HepG2 (cell line): ENCODE measurements around the gene HNRNPUL1. TPM values are rescaled to one million over a fixed set of nuclear protein-coding genes. Genes with fewer than 3 reads are reported as not detected.
A peak's percentile ranks its signal among the peaks of the same experiment; 100 is the strongest.

Experiments
- ATF7-NPFF ChIP-seq: sonication (generic); formaldehyde crosslinking; IDR thresholded peaks from 2 replicates; pipeline ENCODE4 v1.8.1; 2023; ENCODE audit warnings: mild to moderate bottlenecking, low read depth, missing genetic modification reagents, moderate library complexity
- CHD2 ChIP-seq: IDR thresholded peaks from 2 replicates; pipeline ENCODE4 v1.6.1; 2011; ENCODE audit warnings: low read depth, low read length, improper control_type of control experiment
- ETV5 ChIP-seq: IDR thresholded peaks from 2 replicates; pipeline ENCODE4 v1.6.1; 2018; ENCODE audit warnings: missing biosample characterization, missing genetic modification reagents, inconsistent platforms, borderline replicate concordance
- HDAC1 ChIP-seq: sonication (generic); formaldehyde crosslinking; IDR thresholded peaks from 2 replicates; pipeline ENCODE4 v1.5.1; 2020; ENCODE audit warnings: mild to moderate bottlenecking, missing genetic modification reagents
- HNRNPUL1 ChIP-seq: fragments of 200-400 bp; formaldehyde crosslinking; IDR thresholded peaks from 2 replicates; pipeline ENCODE4 v1.6.1; 2017; ENCODE audit warnings: low read depth, mild to moderate bottlenecking, low read length, moderate library complexity
- JARID2 ChIP-seq: sonication (generic); formaldehyde crosslinking; IDR thresholded peaks from 2 replicates; pipeline ENCODE4 v1.8.1; 2023; ENCODE audit warnings: missing genetic modification reagents, inconsistent platforms; ENCODE audit not compliant: insufficient replicate concordance
- JUND ChIP-seq: sonication (generic); formaldehyde crosslinking; IDR thresholded peaks from 2 replicates; pipeline ENCODE4 v1.8.0; 2022; ENCODE audit warnings: mild to moderate bottlenecking, missing genetic modification reagents
- KLF9 ChIP-seq: IDR thresholded peaks from 2 replicates; pipeline ENCODE4 v1.6.1; 2016; ENCODE audit warnings: low read depth
- MBD4 ChIP-seq: IDR thresholded peaks from 2 replicates; pipeline ENCODE4 v1.6.1; 2012; ENCODE audit warnings: low read length, inconsistent platforms, borderline replicate concordance
- NFATC3 ChIP-seq: sonication (generic); formaldehyde crosslinking; IDR thresholded peaks from 2 replicates; pipeline ENCODE4 v1.5.1; 2020; ENCODE audit warnings: mild to moderate bottlenecking, missing genetic modification reagents
- SMAD1 ChIP-seq: sonication (generic); formaldehyde crosslinking; IDR thresholded peaks from 2 replicates; pipeline ENCODE4 v1.4.0; 2020; ENCODE audit warnings: missing genetic modification reagents, low read depth, mild to moderate bottlenecking, borderline replicate concordance
- ZBTB7A ChIP-seq: sonication (generic); formaldehyde crosslinking; IDR thresholded peaks from 2 replicates; pipeline ENCODE4 v1.8.0; 2022; ENCODE audit warnings: mild to moderate bottlenecking, missing genetic modification reagents
- ZC3H4 ChIP-seq: sonication (generic); formaldehyde crosslinking; IDR thresholded peaks from 2 replicates; pipeline ENCODE4 v1.4.0; 2020; ENCODE audit warnings: missing genetic modification reagents, borderline replicate concordance
- ZNF251 ChIP-seq: sonication (generic); formaldehyde crosslinking; IDR thresholded peaks from 2 replicates; pipeline ENCODE4 v1.9.0; 2021; ENCODE audit warnings: mild to moderate bottlenecking, missing genetic modification reagents
- ZNF337 ChIP-seq: sonication (generic); formaldehyde crosslinking; IDR thresholded peaks from 2 replicates; pipeline ENCODE4 v1.5.1; 2020; ENCODE audit warnings: missing genetic modification reagents, low read depth, mild to moderate bottlenecking, borderline replicate concordance
- ZNF672 ChIP-seq: sonication (generic); formaldehyde crosslinking; IDR thresholded peaks from 2 replicates; pipeline ENCODE4 v1.8.1; 2022; ENCODE audit warnings: missing genetic modification reagents
- ZNF850 ChIP-seq: sonication (generic); formaldehyde crosslinking; conservative IDR thresholded peaks from 2 replicates; pipeline ENCODE4 v1.9.0; 2021; ENCODE audit warnings: mild to moderate bottlenecking, missing genetic modification reagents
- ZSCAN30 ChIP-seq: sonication (generic); formaldehyde crosslinking; IDR thresholded peaks from 2 replicates; pipeline ENCODE4 v1.5.0; 2020; ENCODE audit warnings: mild to moderate bottlenecking, missing genetic modification reagents
- polyA plus RNA-seq, 8 experiments: library from polyadenylated mRNA; depleted of rRNA in 3 of 8; stranded (reverse) in 7 of 8; unstranded in 1 of 8; fragments of >200 nt; fragmentation: Illumina TruSeq in 4 of 8; extraction: Trizol in 4 of 8; gene quantifications; 2 replicates each; pipeline versions ENCODE4 v1.2.1 to v1.2.3, GENCODE V29; 2011 to 2016; ENCODE audit warnings: low read depth in 4 of 8, missing spikeins in 1 of 8, mixed read lengths in 1 of 8; ENCODE audit not compliant: insufficient read depth in 1 of 8
- total RNA-seq, 5 experiments: library from RNA; depleted of rRNA; stranded (reverse); fragments of >200 nt; fragmentation: Illumina TruSeq; extraction: Trizol; gene quantifications; 2 replicates each; pipeline ENCODE4 v1.2.3, GENCODE V29; 2016; ENCODE audit warnings: low read depth in 1 of 5
- TF ChIP-seq, protein P1 (sequence below): sonication (generic); formaldehyde crosslinking; IDR thresholded peaks from 2 replicates; pipeline ENCODE4 v1.4.0; 2020; ENCODE audit warnings: mild to moderate bottlenecking, missing genetic modification reagents, borderline replicate concordance
- TF ChIP-seq, protein P2 (sequence below): sonication (generic); formaldehyde crosslinking; IDR thresholded peaks from 2 replicates; pipeline ENCODE4 v1.5.1; 2020; ENCODE audit warnings: missing genetic modification reagents, mild to moderate bottlenecking, borderline replicate concordance
- TF ChIP-seq, protein P3 (sequence below): sonication (generic); formaldehyde crosslinking; IDR thresholded peaks from 2 replicates; pipeline ENCODE4 v1.8.0; 2022; ENCODE audit warnings: missing genetic modification reagents, mild to moderate bottlenecking, borderline replicate concordance
- TF ChIP-seq, protein P4 (sequence below): sonication (generic); formaldehyde crosslinking; IDR thresholded peaks from 2 replicates; pipeline ENCODE4 v1.8.1; 2022; ENCODE audit warnings: mild to moderate bottlenecking, missing genetic modification reagents

Gene HNRNPUL1
- total and polyA plus RNA-seq, 2 of the 13 experiments (the other 11 are each of a cell fraction or from before 2014, with no cell fraction given), result 30.9 to 81.7 TPM

DNA sequence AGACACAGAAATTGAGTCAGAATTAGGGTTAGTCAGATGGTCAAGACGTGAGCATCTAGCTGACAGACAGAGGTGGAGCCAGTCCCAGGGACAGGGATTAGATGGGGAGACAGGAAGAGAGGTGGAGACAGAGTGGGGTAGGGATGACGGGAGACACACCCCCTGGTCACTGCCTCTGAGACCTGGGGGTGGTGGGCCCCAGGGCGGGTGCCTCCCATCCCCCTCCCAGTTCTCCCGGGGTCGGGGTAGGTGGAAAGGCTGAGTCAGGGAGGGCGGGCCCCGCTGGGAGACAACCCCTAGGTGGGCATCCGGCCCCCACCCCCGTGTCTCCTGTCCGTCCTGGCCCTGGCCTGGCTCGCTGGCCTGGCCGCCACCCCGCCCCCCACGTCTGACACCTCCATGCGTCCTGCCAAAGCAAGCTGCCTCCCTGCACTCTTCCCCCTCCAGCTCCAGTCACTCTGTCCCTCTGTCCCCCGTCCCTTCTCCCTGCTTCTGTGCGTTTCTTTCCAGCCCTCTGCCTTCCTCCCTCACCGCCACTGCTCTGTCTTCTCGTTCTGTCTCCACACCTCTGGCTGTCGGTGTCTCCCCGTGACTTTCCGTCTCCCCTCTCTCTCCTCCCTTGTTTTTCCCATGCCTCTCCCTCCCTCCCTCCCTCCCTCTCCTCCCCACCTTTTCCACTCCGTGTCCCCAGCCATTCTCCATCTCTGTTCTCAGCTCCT, 60.9 kb downstream of the HNRNPUL1 start (continued):
- TF ChIP-seq SMAD1 (CRISPR knock-in tag) (no peak), JARID2 (no peak), ZBTB7A (CRISPR knock-in tag) (peak; percentile 73; the same call in 1 of the 2 replicates), JUND (CRISPR knock-in tag) (0 out of 2 replicates have a peak, but pooled peaks have one; percentile 44), ZNF337 (CRISPR knock-in tag) (no peak), ZNF251 (CRISPR knock-in tag) (no peak), CHD2 (peak; percentile 18; the same call in 1 of the 2 replicates), HNRNPUL1 (no peak), NFATC3 (CRISPR knock-in tag) (0 out of 2 replicates have a peak, but pooled peaks have one; percentile 28), KLF9 (peak; percentile 56; the same call in 1 of the 2 replicates), ATF7-NPFF (CRISPR knock-in tag) (0 out of 2 replicates have a peak, but pooled peaks have one; percentile 49), ETV5 (peak; percentile 92), ZSCAN30 (CRISPR knock-in tag) (no peak), ZNF850 (CRISPR knock-in tag) (no peak), MBD4 (no peak), ZNF672 (CRISPR knock-in tag) (no peak), ZC3H4 (CRISPR knock-in tag) (0 out of 2 replicates have a peak, but pooled peaks have one; percentile 59), HDAC1 (CRISPR knock-in tag) (0 out of 2 replicates have a peak, but pooled peaks have one; percentile 25)
- TF ChIP-seq, protein P1, sequence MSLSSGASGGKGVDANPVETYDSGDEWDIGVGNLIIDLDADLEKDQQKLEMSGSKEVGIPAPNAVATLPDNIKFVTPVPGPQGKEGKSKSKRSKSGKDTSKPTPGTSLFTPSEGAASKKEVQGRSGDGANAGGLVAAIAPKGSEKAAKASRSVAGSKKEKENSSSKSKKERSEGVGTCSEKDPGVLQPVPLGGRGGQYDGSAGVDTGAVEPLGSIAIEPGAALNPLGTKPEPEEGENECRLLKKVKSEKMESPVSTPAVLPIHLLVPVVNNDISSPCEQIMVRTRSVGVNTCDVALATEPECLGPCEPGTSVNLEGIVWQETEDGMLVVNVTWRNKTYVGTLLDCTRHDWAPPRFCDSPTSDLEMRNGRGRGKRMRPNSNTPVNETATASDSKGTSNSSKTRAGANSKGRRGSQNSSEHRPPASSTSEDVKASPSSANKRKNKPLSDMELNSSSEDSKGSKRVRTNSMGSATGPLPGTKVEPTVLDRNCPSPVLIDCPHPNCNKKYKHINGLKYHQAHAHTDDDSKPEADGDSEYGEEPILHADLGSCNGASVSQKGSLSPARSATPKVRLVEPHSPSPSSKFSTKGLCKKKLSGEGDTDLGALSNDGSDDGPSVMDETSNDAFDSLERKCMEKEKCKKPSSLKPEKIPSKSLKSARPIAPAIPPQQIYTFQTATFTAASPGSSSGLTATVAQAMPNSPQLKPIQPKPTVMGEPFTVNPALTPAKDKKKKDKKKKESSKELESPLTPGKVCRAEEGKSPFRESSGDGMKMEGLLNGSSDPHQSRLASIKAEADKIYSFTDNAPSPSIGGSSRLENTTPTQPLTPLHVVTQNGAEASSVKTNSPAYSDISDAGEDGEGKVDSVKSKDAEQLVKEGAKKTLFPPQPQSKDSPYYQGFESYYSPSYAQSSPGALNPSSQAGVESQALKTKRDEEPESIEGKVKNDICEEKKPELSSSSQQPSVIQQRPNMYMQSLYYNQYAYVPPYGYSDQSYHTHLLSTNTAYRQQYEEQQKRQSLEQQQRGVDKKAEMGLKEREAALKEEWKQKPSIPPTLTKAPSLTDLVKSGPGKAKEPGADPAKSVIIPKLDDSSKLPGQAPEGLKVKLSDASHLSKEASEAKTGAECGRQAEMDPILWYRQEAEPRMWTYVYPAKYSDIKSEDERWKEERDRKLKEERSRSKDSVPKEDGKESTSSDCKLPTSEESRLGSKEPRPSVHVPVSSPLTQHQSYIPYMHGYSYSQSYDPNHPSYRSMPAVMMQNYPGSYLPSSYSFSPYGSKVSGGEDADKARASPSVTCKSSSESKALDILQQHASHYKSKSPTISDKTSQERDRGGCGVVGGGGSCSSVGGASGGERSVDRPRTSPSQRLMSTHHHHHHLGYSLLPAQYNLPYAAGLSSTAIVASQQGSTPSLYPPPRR, result peak; percentile 65
- TF ChIP-seq, protein P2, sequence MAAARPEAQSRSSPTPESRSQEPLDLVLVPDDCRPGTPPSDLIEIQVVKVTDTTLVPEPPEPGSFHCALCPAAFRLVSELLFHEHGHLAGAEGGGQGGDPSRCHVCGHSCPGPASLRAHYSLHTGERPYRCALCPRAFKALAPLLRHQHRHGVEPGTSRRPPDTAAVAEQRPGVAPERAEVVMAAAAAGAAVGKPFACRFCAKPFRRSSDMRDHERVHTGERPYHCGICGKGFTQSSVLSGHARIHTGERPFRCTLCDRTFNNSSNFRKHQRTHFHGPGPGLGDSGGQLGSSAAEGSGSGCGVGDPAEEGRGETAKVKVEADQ (CRISPR knock-in tag), result no peak
- TF ChIP-seq, protein P3, sequence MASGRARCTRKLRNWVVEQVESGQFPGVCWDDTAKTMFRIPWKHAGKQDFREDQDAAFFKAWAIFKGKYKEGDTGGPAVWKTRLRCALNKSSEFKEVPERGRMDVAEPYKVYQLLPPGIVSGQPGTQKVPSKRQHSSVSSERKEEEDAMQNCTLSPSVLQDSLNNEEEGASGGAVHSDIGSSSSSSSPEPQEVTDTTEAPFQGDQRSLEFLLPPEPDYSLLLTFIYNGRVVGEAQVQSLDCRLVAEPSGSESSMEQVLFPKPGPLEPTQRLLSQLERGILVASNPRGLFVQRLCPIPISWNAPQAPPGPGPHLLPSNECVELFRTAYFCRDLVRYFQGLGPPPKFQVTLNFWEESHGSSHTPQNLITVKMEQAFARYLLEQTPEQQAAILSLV (CRISPR knock-in tag), result no peak
- TF ChIP-seq, protein P4, sequence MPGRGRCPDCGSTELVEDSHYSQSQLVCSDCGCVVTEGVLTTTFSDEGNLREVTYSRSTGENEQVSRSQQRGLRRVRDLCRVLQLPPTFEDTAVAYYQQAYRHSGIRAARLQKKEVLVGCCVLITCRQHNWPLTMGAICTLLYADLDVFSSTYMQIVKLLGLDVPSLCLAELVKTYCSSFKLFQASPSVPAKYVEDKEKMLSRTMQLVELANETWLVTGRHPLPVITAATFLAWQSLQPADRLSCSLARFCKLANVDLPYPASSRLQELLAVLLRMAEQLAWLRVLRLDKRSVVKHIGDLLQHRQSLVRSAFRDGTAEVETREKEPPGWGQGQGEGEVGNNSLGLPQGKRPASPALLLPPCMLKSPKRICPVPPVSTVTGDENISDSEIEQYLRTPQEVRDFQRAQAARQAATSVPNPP (CRISPR knock-in tag), result no peak
